GM19452 (cell line): ENCODE measurements around the gene ZNRF4.

Experiments used
- ATAC-seq: cut with Tn5 transposase; IDR thresholded peaks from one replicate; pipeline ENCODE4 v1.9.1; 2021; ENCODE audit not compliant: unreplicated experiment

The ZNRF4 gene

GRCh38 chr19:5501907-5502306 lies 46.7 kb downstream of the ZNRF4 start:
- ATAC-seq: no peak

GRCh38 chr19:5503598-5503997 lies 48.4 kb downstream of the ZNRF4 start:
- no peak for ATAC-seq

GRCh38 chr19:5504114-5504513 lies 48.9 kb downstream of the ZNRF4 start:
- no peak for ATAC-seq
